Forelimb muscle (tissue), 1 donor: ENCODE data around the gene SLC6A15. TPM values are rescaled to one million over a fixed set of nuclear protein-coding genes. Genes with fewer than 3 reads are reported as not detected.

ENCODE experiments used
- DNase-seq: peaks from one replicate; pipeline ENCODE4 v3.0.0-alpha.2; 2013; ENCODE audit warnings: low read depth
- polyA plus RNA-seq: library from polyadenylated mRNA; unstranded; fragments of 120-200 nt; gene quantifications from one replicate; pipeline ENCODE4 v1.2.1, GENCODE V29; 2013; ENCODE audit not compliant: insufficient read length

The SLC6A15 gene
- polyA plus RNA-seq, 1 donor, result 2.9 TPM

DNA sequence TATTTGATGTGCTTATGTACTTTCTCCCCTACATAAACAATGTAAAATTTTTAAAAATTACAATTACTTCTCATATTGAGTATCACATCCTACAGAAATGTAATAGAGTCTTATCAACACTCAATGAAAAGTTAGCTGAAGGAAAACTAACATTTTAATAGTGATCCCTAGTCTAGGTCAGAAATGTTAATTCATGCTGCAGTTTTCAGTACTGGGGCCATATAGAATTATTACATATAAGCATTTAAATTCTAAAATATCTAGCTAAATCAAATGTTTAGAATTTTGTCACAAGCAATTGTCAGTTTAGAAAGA is 37.8 kb downstream of the SLC6A15 start:
- no peak for DNase-seq

DNA sequence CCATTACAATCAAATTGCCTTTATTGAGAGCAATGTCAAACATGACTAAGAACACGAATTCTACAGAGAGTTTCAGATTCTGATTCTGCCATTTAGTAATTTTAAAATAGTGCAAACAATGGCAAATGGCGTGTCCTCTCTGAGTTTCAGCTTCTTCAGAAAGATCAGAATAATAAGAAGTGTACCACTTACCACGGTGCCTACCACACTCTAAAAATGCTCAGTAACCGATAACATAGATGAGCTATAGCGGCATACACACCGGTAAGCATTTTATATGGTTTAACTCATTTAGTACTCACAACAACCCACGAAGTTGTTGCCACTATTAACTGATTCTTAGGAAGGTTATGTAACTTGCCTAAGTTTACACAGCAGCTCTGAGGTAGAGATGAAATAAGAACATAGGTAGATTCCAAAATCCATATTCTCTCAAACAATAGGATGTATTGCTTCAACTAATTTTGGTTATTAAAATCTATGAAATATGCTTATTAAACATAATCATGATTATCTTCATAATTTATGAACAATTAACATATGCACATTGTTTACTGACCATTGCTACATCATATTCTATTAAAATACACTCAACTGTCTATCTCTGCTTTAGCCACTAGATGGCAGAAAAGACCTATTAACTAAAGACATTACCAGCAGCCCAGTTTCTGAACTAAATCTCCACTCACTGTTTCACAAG is 38.3 kb downstream of the SLC6A15 start:
- DNase-seq, result peak; percentile 26

DNA sequence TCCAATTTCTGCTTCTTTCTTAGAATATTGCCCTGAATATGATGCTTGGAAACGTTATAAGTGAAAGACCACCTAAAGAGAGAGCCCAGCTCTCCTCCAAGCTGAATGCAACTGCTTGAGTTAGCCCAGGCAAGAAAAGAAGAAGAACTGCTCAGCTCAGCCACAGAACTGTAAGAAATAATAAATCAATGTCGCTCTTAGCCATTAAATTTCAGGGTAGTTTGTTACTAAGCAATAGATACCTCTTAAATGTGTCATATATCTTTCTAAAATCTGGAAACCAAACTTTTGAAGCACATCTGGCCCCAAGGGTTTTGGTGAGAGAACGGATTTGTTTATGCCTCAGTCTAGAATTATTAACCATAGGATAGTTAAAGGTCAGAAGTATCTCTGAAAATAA is 50.4 kb downstream of the SLC6A15 start:
- DNase-seq, result no peak

DNA sequence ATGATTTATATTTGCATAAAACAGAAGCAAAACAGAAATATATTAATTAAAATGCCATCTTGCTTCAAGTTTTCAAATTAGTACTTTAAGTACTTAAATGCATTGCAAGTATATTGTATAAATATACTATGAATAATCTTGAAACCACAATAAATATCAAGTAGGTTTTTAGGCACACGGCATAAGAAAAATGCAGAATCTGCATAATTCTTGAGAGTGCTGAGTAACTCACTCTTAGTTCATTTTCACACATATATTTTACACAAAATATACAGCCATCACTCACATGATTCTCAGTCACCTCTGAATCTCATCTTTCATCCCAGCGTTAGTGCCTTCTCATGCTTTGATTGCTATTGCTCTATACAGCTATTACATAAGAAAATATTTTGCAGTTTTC is 51.9 kb downstream of the SLC6A15 start:
- no peak for DNase-seq

DNA sequence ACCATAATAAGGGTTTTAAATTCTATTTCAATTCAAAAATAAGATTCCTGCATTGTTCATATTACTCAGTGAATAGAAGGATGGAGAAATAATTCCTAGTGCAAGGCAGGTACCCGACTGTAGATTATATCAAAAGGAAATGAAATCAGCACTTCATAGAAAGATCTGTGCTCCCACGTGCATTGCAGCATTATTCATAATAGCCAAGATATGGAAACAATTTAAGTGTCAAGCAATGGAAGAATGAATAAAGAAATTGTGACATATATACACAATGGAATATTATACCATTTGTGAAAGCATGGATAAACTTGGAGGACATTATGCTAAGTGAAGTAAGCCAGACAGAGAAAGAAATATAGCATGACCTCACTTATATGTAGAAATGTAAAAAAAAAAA is 53.8 kb downstream of the SLC6A15 start:
- no peak for DNase-seq

DNA sequence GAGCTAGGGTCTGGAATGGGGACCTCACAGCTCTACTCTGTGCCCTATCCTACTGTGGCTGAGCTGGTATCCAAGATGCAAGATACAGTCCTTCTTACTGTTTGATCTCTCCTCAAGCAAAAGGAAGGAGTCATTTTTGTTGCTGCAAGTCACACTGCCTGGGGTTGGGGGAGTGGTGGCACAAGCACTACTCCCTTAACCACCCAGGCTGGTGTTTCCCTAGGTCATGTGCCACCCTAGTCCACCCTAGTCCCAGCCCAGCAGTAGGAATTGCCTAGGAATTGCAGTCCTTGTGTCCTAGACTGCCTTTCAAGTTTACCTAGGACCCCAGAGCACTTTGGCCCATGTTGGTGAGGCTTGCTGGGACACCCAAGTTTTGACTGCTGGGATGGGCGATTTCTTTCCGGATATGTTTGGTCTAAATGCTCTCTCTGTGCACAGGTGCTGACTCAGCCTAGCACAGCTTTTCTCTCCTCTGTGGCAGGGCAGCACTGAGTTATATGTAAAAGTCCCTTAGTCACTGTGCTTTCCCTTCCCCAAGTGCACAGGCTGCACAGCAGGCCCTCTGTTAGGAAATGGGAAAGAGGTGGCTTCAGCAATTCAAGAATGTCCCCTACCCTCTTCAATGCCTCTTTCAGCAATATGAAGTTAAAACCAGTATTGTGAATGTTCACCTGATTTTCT is 54.9 kb downstream of the SLC6A15 start:
- no peak for DNase-seq

DNA sequence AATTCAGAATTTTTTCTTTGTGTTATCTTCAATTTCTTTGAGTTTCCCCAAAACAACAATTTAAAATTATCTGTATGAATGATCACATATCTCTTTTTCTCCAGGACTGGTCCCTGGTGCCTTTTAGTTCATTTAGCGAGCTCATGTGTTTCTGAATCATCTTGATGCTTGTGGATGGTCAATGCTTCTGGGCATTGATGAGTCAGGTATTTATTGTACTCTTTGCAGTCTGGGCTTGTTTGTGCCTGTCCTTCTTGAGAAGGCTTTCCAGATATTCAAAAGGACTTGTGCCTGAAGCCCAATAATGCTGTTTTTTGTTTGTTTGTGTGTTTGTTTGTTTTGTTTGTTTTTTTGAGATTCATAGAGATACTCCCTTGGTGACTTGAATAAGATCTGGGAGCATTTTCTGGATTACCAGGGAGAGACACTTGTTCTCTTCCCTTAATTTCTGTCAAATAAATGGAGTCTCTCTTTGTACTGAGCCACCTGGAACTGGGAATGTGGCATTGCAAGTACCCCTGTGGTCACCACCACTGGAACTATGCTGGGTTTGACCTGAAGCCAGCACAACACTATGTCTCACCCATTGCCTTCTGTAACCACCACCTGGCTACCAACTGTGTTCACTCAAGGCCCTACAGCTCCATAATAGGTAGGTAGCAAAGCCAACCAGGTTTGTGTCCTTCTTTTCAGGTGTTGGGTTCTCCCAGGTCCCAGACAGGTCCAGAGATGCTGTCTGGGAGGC is 56.3 kb downstream of the SLC6A15 start:
- DNase-seq, result no peak

DNA sequence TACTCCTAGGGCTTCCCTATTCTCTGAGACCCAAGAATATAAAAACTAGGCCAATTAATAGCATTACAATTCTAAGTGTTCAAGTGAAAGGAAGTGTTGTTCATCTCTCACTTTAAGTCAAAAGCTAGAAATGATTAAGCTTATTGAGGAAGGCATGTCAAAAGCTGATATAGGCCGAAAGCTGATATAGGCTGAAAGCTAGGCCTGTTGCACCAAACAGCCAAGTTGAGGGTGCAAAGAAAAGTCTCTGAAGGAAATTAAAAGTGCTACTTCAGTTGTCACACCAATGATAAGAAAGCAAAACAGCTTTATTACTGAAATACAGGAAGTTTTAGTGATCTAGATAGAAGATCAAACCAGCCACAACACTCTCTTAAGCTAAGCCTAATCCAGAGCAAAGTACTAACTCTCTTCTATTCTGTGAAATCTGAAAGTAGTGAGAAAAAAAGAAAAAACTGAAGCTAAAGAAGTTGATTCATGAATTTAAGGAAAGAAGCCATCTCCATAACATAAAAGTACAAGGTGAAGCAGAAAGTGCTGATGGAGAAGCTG is 68.9 kb downstream of the SLC6A15 start:
- DNase-seq, result no peak

DNA sequence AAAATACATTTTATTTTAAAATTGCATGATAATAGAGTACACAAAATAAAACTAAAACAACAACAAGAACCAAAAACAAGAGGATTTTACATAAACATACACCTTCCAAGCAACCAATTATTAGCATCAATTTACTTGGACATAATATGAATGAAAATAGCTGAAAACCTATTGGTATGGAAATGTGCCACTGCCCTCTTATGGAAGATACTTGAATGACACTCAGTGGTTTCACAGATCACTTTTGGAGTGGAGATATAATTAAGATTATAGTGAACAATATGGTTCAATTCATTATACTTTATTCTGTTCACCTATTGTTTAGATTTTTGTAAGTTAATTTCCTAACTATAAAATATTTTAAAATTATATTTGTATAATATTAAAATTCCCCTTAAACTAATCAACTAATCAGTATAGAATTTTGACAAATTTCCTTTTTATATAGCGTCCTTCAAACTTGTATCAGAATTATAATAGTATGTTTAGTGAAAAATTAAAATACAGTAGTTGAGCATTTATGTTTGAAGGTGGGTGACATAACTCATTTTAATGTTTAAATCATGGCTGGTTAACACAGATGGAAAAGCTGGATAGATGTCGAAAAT is 70.1 kb downstream of the SLC6A15 start:
- peak; percentile 61 for DNase-seq

DNA sequence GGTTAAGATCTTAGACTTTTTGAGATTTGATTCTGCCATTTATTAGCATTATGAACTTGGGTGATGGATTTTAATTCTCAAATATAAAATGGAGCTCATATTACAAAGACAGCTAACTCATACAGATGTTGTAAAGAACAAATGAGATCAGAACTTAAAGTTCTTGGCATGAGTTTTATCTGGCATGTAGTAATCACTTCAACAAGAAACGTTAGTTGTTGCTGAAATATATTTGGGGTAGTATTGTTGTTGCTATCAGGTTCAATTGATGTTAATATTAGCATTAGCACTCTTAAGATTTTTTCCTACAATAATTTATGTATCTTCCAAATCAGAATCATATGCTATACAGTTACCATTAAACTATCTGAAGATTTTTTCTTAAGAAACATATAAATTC is 71.0 kb downstream of the SLC6A15 start:
- DNase-seq, result peak; percentile 5

DNA sequence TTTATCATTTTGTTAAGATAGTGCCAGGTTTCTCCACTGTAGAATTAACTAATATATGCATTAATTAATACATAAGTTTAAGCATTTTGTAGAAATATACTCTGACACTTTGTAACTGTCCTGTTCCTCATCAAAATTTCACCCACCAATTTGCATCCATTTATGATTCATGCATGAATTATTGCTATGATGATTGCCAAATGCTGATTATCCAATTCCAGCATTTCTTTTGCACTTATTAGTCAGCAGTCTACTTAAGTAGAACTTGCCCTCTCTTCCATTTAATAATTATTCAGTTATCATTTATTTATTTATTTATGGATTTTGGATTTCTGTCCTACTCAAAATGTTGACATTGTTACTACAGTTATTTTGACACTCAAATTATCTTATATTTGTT is 72.2 kb downstream of the SLC6A15 start:
- no peak for DNase-seq

DNA sequence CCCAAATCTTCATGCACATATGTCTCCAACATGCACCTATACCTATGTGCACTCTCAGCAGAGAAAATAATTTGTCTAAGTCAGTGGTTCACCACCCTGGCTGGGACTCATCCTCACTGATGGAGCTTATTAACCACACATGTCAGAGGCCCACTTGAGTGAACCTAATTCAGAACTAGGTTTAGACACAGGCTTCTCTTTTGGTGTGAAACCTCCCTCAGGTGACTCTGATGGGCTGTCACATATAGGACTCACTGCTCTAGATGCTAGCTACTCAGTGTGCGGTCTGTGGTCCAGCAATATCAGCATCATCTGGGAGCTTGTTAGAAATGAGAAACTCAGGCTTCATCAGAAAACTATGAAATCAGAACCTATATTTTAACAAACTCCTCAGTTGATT is 85.7 kb downstream of the SLC6A15 start:
- no peak for DNase-seq

DNA sequence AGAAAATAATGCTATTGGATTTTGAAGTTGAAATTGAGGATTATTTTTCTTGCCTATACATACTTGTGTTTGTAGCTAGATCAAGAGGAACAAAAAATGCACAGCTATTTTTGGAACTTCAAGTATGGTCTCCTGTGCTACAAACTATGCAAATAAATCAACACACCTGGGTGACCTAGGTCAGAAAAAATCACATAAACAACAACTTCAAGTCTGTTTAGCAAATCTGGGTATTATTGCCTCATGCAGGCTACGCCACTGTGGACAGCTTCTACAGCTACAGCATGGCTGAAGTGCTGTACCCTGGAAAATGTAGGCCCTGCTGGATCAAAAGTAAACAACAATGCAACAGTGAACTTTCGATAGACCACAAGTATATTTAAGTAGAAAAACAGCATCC is 87.5 kb downstream of the SLC6A15 start:
- DNase-seq, result no peak

DNA sequence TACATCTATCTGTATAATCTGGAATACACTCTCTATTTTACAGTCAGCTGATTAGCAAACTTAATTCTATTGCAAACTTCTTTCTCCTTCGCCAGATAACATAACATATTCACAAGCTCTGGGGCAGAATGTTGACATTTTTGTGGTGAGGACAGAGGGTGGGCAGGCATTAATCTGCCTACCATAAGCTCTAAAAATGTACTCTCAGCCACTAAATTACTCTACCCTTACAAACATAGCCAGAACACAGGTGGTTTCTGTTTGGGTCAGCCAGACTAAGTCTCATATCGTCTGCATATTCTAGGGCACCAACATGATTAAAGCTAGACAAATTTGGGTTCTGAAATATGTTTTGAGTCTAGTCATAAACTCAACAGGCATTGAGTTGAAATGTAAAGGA is 90.1 kb downstream of the SLC6A15 start:
- no peak for DNase-seq

DNA sequence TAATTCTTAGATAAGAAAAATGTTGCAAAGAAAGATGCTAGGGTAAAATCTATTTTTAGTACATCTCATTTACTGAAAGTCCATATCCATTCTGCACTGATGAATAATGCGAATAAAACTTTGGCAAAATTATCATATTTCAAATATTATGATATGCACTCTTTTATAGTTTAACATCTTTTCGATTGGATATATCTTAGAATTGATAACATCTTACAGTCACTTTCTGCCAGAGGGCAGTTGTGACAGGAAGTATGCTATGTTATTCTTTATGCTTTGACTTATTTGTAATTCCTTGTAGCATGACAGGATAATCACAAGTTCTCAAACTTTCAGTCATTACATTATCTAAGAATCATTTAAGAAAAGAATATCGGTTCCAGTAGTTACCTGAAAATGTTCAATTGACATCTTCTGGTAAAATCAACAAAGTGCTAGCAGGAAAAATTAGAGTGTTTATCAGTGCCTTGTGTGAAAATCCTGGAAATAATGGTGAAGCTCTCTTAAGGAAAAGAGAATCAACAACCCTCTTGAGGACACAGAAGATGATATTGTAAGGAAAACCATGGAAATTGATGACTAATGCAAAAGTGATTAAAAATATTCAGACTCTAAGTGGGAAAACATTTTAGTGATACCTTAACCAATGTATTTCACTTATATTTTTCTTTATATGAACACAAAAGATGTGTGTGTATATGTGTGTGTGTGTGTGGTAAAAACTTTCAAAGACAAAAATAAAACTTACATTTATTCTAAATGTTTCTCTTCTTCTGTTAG is 95.5 kb downstream of the SLC6A15 start:
- no peak for DNase-seq

DNA sequence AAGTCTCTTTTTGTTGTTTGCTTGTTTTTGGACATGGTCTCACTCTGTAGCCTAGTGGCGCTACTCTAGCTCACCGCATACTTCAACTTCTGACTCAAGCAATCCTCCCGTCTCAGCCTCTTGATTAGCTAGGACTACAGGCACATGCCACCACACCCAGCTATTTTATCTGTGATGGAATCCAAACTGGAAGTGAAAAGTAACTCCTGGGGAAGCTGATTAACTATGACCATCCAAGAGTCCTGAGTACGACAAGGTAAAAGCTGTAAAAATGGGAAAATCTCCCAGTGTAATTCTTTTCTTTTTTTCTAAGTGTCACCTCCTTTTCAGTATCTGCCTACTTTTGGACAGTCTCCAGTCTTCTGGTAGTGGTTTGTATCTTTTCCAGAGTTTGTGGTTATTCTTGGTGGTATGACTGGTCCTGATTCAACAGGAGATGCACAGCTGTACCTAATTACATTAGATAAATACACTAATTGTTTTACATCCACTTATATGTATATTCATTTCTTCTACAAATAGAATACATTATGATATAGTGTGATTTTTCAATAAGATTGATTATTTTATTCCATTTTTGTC is 97.8 kb downstream of the SLC6A15 start:
- no peak for DNase-seq

DNA sequence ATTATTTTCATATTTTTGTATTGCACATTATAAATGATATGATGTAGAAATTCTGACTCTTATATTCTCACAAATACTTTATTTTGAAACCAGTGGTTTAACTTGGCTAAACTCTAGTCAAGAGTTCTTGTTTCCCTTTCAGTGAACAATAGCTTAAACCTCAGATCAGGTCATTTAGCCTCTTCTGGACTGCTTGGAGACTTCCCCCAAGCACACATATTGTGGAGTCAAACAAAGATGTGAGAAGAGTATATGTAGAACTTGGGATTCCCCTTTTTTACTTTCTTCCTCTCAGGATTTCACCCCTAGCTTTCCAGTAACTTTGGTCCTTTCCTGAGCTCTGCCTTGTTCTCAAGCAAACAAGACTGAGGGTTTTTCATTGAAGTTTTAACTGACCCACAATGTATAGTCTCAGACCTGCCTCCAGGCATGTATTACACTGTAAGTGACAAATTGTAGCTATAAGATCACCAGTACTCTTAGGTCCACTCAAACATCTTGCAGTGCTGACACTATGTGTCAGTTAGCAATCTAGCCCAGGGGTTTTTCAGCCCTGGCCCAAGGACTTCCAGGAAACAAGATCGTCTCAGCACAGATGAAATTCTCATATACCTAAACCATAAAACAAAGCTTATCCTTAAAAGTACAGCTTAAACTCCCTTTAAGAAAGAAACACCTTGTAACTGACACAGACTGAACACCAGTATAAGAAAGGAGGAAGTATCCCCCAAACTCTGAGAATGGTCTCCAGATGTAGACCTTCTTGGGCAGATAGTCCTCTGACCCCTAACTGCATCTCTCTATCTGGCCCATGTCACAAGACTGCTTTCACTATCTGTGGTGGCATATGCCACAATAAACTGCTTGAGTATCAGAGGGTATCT is 98.6 kb downstream of the SLC6A15 start:
- DNase-seq, result no peak

DNA sequence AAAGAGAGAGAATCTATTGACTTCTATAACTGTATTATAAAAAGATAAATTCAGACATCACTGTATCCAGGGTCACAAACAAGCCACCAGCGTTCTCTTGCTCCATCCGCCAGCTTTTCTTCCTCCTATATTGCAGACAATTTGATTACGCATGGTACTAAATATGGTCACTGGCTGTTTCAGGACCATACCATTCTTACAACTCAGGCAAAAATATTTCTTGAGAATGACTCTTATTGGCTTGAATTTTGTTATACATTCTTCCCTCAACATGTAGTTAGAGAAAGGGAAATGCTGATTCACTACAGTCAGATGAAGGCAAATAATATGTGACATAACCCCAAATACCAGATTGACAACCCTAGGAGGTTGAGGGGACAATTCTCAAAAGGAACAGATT is 101.3 kb downstream of the SLC6A15 start:
- DNase-seq, result no peak

DNA sequence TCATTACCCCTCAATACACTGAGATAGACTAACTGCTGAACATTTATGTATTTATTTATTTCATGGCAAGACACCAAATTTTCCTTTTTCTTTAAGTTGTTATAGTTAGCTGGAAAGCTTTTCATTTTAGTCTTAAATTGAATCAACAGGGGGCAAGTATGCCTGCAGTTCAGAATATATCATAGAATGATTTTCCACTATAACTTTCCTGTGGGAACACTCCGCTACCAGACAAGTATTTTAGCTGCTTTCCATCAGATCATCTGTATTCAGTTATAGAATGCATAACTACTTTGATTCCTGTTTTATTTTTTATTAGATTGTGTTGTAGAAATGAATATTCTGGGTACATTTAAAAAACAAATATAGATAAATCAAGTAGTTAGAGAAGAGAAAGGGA is 102.0 kb downstream of the SLC6A15 start:
- peak; percentile 38 for DNase-seq
